Measurements from ENCODE around the gene MOCOS. TPM values are rescaled to one million over a fixed set of nuclear protein-coding genes. Genes with fewer than 3 reads are reported as not detected.

MOCOS gene
- total RNA-seq (2021; fragmentation: NEBNext Ultra II Directional; extraction: Animal tissue kit (Norgen Biotek cat#: 25700)): 5.8 and 6.5 TPM in 2 replicates
- polyA plus RNA-seq (2011; rRNA removed): 4.7 and 4.8 TPM in 2 replicates
- 4.5 TPM for polyA plus RNA-seq (2011; cell fraction: cytosol; rRNA removed)
- polyA plus RNA-seq (2011; cell fraction: nucleus; rRNA removed): 10.3 TPM
- 4.7 to 6.5 TPM (median 5.0 TPM) in 4 replicates for polyA plus RNA-seq (2012, experiment 1 of 2)
- 2.5 TPM for polyA plus RNA-seq (2012, experiment 2 of 2)
- polyA plus RNA-seq (2013, experiment 1 of 2): 2.5 TPM
- 2.4 TPM for polyA plus RNA-seq (2013, experiment 2 of 2)
- 13.7 and 15.0 TPM in 2 replicates for polyA minus RNA-seq (2011; rRNA and poly(A)+ RNA removed)
- 5.4 TPM for polyA minus RNA-seq (2011; cell fraction: cytosol; rRNA and poly(A)+ RNA removed)
- polyA minus RNA-seq (2011; cell fraction: nucleus; rRNA and poly(A)+ RNA removed): 9.7 TPM
- long read RNA-seq, experiment 1, partial matches to known transcripts: 2 of 10 reads
- long read RNA-seq, experiment 1, other reads (novel, unspliced or antisense): 8 of 10 reads
- long read RNA-seq, experiment 2, partial matches to known transcripts: 1 of 1 reads
- long read RNA-seq, experiment 2, other reads (novel, unspliced or antisense): 0 of 1 reads

- no peak within 1 kb of the TSS for H2BK20ac ChIP-seq (ENCODE audit: low read length)
- ChIA-PET POLR2A (ENCODE audit: partially characterized antibody) (interaction anchor here (0.7 to 6.6 kb wide), 12 partner anchors 11 to 170 kb away, joined by 3 to 56 read pairs (median 5); partner anchors contain the start of genes ELP2, FHOD3, RPRD1A and SLC39A6), CTCF (ENCODE audit: partially characterized antibody) (interaction anchor here (0.7 to 6.7 kb wide), 5 partner anchors 24 to 385 kb away, joined by 3 to 35 read pairs (median 3); no protein-coding TSS in a partner anchor)
- H3K4me1 ChIP-seq (replicated peaks in 1 of 4; ENCODE audit: control insufficient read depth in 3 of 4, insufficient read depth in 4 of 4, low read length in 3 of 4): peaks cover 3 to 13% (median 8%) of the 10 kb centered on the region in 4 experiments
- FAIRE-seq: no peak
- H3K23me2 ChIP-seq (ENCODE audit: low read depth, low read length): peaks cover 15% of the 10 kb centered on the region; the same call in 1 of the 2 replicates
- no peak within 1 kb of the TSS for H3K27ac ChIP-seq (ENCODE audit: low read depth, low read length)
- H3K23ac ChIP-seq (ENCODE audit: insufficient read length): no peak within 1 kb of the TSS
- peak within 1 kb of the TSS; percentile 54 to 79 (median 74) for H3K4me3 ChIP-seq (ENCODE audit: extremely low read depth in 1 of 4, insufficient read depth in 2 of 4, low read depth in 3 of 4, low read length in 4 of 4)
- DNase-seq (ENCODE audit: low read depth in 1 of 2, low spot score in 2 of 2): peak in 1 of 2 experiments; percentile 94
- H3K18ac ChIP-seq (ENCODE audit: extremely low read depth, low read length): peak within 1 kb of the TSS; percentile 53
- peak within 1 kb of the TSS; percentile 75 to 91 for H3K4me2 ChIP-seq (ENCODE audit: insufficient read depth in 1 of 2, low read depth in 2 of 2, low read length in 2 of 2)
- peak within 1 kb of the TSS; percentile 82; the same call in 1 of the 2 replicates for H4K8ac ChIP-seq (ENCODE audit: extremely low read depth, insufficient read depth, low read length)
- H3K36me3 ChIP-seq (ENCODE audit: control insufficient read depth in 2 of 4, insufficient read depth in 4 of 4, low read length in 3 of 4): no peaks in the 10 kb centered on the region
- H3K27me3 ChIP-seq (replicated peaks in 1 of 4; ENCODE audit: control insufficient read depth in 3 of 4, extremely low read depth in 1 of 4, insufficient read depth in 3 of 4, low read length in 3 of 4): peaks cover 0 to 39% (median 27%) of the 10 kb centered on the region in 4 experiments; a peak in 6 of 7 replicates
- no peak within 1 kb of the TSS for H4K5ac ChIP-seq (ENCODE audit: insufficient read length, low read depth, low read length)
- H2AFZ ChIP-seq (ENCODE audit: low read length): peak within 1 kb of the TSS; percentile 93
- peak within 1 kb of the TSS; percentile 93 for H2BK12ac ChIP-seq (ENCODE audit: low read depth, low read length)
- no peak within 1 kb of the TSS for H3K4ac ChIP-seq (replicated peaks; ENCODE audit: insufficient read length, low read depth, low read length)
- H2BK120ac ChIP-seq (replicated peaks; ENCODE audit: low read depth, low read length): no peak within 1 kb of the TSS
- H3K14ac ChIP-seq (ENCODE audit: insufficient read length): no peak within 1 kb of the TSS
- peak within 1 kb of the TSS; percentile 65 to 77 (median 69) for H3K9ac ChIP-seq (replicated peaks in 1 of 4; ENCODE audit: extremely low read depth in 1 of 4, low read depth in 3 of 4, low read length in 3 of 4)
- H4K91ac ChIP-seq (replicated peaks; ENCODE audit: insufficient read length, low read length): no peak within 1 kb of the TSS
- no peaks in the 10 kb centered on the region for H3K9me3 ChIP-seq (ENCODE audit: insufficient read depth in 2 of 2, low read depth in 1 of 2, low read length in 1 of 2)
- peak within 1 kb of the TSS; percentile 18; the same call in 1 of the 2 replicates for H2BK15ac ChIP-seq (ENCODE audit: low read length)
- WGBS, 2 experiments (ENCODE audit: extremely low coverage in 1 of 2, insufficient coverage in 1 of 2, insufficient read length in 1 of 2, insufficient replicate concordance in 2 of 2, low coverage in 1 of 2, low lambda C conversion rate in 2 of 2, missing lambda C conversion rate in 1 of 2): 2% methylated on average over 47 of the region's 66 CpGs; no CpG with 5 or more reads in 1 of the 2 experiments
- H2BK5ac ChIP-seq (ENCODE audit: low read depth, low read length): peak within 1 kb of the TSS; percentile 30; the same call in 1 of the 2 replicates
- H4K20me1 ChIP-seq (replicated peaks in 1 of 2; ENCODE audit: control insufficient read depth in 1 of 2, insufficient read depth in 2 of 2, low read length in 2 of 2): peaks cover 0 to 2% of the 10 kb centered on the region in 2 experiments
- H3K56ac ChIP-seq (replicated peaks; ENCODE audit: insufficient read length, low read depth, low read length): no peak within 1 kb of the TSS
- no peak within 1 kb of the TSS for H2AK5ac ChIP-seq (ENCODE audit: low read depth, low read length)
- H3K79me1 ChIP-seq (ENCODE audit: low read depth, low read length): peaks cover 3% of the 10 kb centered on the region; the same call in 1 of the 2 replicates
- peaks cover 0 to 13% of the 10 kb centered on the region in 2 experiments; a peak in 1 of 4 replicates for H3K79me2 ChIP-seq (ENCODE audit: control insufficient read depth in 1 of 2, insufficient read depth in 2 of 2, low read length in 2 of 2)
- TF ChIP-seq POU5F1 (IDR thresholded peaks at IDR 0.05; ENCODE audit: low read depth, low read length): no peak
- TF ChIP-seq USF2 (IDR thresholded peaks at IDR 0.05; ENCODE audit: low read length): no peak
- no peak for TF ChIP-seq EP300 (IDR thresholded peaks at IDR 0.05; ENCODE audit: borderline replicate concordance in 1 of 2, low read depth in 2 of 2, low read length in 2 of 2)
- no peak for TF ChIP-seq HDAC6 (IDR thresholded peaks at IDR 0.05; ENCODE audit: low read depth, low read length)
- peak; percentile 17 for TF ChIP-seq EZH2 (IDR thresholded peaks at IDR 0.05; ENCODE audit: low read depth, low read length, severe bottlenecking)
- 0 out of 2 replicates have a peak, but pooled peaks have one; percentile 10 for TF ChIP-seq GTF2F1 (IDR thresholded peaks at IDR 0.05; ENCODE audit: borderline replicate concordance, low read depth, low read length)
- peak; percentile 2; the same call in 1 of the 2 replicates for TF ChIP-seq TEAD4 (IDR thresholded peaks at IDR 0.05; ENCODE audit: low read depth, low read length)
Observed at GRCh38 chr18:36187193-36187825, at the start of gene MOCOS. MOCOS (plus strand) TSS chr18:36187497; CDS start chr18:36187540, 43 bp downstream.

All from H1 (cell line).